HL-60 (cell line): Measurements from ENCODE around the gene DCTD.

Source experiments
- POLR2AphosphoS5 ChIP-seq: IDR thresholded peaks from 2 replicates; pipeline ENCODE4 v1.6.1; 2012; ENCODE audit warnings: low read depth
- SPI1 ChIP-seq: IDR thresholded peaks from 2 replicates; pipeline ENCODE4 v1.6.1; 2012; ENCODE audit warnings: low read depth, mild to moderate bottlenecking, borderline replicate concordance
- TF ChIP-seq, protein P1 (sequence below): IDR thresholded peaks from one replicate; pipeline ENCODE4 v1.5.1; 2011; ENCODE audit warnings: low read length, control low read depth, inconsistent platforms; ENCODE audit not compliant: insufficient read depth
- TF ChIP-seq, protein P2 (sequence below): IDR thresholded peaks from 2 replicates; pipeline ENCODE4 v1.6.1; 2012; ENCODE audit warnings: low read depth; ENCODE audit not compliant: insufficient replicate concordance

DNA sequence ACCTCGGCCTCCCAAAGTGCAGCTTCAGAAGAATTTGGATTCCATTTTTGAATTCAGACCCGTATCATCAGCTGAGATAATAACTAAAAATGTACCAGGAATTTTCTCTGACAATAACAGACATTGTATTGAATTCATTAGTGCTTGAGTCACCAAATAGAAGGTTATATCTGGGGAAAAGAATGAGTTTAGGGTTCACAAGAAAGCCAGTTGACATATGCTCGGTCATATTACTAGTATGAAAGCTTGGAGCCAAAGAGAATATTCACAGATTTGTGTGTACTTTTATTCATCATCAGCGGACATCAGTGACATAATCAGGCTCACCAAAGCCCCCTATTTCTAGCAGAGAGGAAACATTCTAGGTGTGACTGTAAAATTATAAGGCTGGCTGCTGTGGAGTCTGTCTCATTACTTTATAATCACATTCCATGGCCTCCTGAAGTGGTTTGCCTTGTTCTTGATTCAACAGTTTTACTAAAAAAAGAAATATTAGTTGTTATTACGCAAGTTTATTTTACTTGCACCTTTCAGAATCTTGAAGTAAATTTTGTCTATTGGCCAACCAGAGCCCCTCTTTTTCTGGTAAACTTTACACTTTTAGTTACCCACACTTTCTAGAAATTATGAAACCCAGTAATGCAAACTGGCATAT lies 14.6 kb upstream of the DCTD start:
- TF ChIP-seq, protein P1, sequence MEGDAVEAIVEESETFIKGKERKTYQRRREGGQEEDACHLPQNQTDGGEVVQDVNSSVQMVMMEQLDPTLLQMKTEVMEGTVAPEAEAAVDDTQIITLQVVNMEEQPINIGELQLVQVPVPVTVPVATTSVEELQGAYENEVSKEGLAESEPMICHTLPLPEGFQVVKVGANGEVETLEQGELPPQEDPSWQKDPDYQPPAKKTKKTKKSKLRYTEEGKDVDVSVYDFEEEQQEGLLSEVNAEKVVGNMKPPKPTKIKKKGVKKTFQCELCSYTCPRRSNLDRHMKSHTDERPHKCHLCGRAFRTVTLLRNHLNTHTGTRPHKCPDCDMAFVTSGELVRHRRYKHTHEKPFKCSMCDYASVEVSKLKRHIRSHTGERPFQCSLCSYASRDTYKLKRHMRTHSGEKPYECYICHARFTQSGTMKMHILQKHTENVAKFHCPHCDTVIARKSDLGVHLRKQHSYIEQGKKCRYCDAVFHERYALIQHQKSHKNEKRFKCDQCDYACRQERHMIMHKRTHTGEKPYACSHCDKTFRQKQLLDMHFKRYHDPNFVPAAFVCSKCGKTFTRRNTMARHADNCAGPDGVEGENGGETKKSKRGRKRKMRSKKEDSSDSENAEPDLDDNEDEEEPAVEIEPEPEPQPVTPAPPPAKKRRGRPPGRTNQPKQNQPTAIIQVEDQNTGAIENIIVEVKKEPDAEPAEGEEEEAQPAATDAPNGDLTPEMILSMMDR, result no peak
- TF ChIP-seq, protein P2, sequence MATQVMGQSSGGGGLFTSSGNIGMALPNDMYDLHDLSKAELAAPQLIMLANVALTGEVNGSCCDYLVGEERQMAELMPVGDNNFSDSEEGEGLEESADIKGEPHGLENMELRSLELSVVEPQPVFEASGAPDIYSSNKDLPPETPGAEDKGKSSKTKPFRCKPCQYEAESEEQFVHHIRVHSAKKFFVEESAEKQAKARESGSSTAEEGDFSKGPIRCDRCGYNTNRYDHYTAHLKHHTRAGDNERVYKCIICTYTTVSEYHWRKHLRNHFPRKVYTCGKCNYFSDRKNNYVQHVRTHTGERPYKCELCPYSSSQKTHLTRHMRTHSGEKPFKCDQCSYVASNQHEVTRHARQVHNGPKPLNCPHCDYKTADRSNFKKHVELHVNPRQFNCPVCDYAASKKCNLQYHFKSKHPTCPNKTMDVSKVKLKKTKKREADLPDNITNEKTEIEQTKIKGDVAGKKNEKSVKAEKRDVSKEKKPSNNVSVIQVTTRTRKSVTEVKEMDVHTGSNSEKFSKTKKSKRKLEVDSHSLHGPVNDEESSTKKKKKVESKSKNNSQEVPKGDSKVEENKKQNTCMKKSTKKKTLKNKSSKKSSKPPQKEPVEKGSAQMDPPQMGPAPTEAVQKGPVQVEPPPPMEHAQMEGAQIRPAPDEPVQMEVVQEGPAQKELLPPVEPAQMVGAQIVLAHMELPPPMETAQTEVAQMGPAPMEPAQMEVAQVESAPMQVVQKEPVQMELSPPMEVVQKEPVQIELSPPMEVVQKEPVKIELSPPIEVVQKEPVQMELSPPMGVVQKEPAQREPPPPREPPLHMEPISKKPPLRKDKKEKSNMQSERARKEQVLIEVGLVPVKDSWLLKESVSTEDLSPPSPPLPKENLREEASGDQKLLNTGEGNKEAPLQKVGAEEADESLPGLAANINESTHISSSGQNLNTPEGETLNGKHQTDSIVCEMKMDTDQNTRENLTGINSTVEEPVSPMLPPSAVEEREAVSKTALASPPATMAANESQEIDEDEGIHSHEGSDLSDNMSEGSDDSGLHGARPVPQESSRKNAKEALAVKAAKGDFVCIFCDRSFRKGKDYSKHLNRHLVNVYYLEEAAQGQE, result no peak
- TF ChIP-seq SPI1 (no peak), POLR2AphosphoS5 (no peak)
